ENCODE measurements around the gene LDLRAD3. TPM values are rescaled to one million over a fixed set of nuclear protein-coding genes. Genes with fewer than 3 reads are reported as not detected.

The LDLRAD3 gene
- total and polyA plus RNA-seq, 10 donors: 1.5 to 9.6 (median 8.1) TPM

DNA sequence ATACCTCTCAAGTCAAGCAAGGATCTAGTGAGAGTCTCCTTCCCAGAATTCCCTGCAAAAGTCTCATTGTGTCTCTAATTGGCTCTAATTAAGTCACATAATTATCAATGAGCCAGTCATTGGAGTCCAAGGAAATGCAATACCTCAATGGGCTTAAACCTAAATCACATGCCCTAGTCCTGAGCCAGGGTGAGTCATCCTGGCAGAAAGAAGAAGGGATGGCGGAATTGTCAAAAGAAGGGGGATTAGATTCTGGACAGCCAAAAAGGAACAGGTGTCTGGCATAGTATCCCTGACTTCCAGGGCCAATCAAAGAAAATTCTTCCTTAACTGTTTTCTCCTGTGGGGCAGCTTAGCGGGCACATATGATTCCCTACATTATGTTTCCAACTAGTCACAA, 25.1 kb upstream of the LDLRAD3 start:
- DNase-seq: no peak
- no peaks in the 10 kb centered on the region for H3K36me3 ChIP-seq
- WGBS, 5 donors: 89 to 94% (median 93%) methylated on average over 2 of the region's 2 CpGs

DNA sequence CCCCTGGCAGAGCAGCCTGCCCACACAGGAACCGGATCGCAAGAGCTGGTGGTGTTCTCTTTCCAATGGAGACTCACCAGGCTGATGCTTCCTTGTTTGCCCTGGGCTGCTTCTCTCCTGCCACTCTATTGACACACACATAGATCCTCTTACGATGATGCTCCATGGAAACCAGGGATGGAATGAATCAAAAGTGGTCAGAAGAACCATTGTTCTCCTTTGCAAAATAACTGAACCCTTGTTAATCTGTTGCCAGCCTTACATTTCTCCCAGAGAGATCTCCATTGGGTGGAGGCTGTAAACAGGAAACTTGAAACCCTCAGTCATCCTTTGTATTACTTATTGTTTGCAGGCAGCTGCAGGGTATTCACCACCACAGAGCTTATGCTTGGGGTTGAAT, 24.6 kb upstream of the LDLRAD3 start:
- WGBS, 5 donors: 69 to 84% (median 82%) methylated on average over 3 of the region's 3 CpGs
- intact Hi-C loops (cut with DNase I; ENCODE audit: low total_unique reads): loop anchor here (10.0 kb wide), 1 partner anchor 56 kb away; no protein-coding TSS in a partner anchor
- TF ChIP-seq POLR2A (IDR thresholded peaks at IDR 0.05) (no peak), CTCF (IDR thresholded peaks at IDR 0.05 in 8 of 11, conservative IDR thresholded peaks at IDR 0.05 in 3 of 11) (no peak), POLR2AphosphoS5 (IDR thresholded peaks at IDR 0.05) (no peak)
- DNase-seq: no peak
- Histone ChIP-seq H3K4me3 (no peak overlapping the region), H3K36me3 (no peaks in the 10 kb centered on the region), H3K27ac (no peak overlapping the region), H3K9me3 (no peaks in the 10 kb centered on the region), H3K27me3 (replicated peaks in 1 of 7) (peaks cover 0 to 13% (median 0%) of the 10 kb centered on the region in 7 donors), H3K4me1 (peaks cover 0 to 12% (median 5%) of the 10 kb centered on the region in 6 donors)

More for the DNA sequence above, 25.1 kb upstream of the LDLRAD3 start:
- H3K4me1 ChIP-seq: peaks cover 0 to 10% (median 5%) of the 10 kb centered on the region in 6 donors
- H3K4me3 ChIP-seq: no peak overlapping the region
- no peaks in the 10 kb centered on the region for H3K9me3 ChIP-seq
- no peak for TF ChIP-seq CTCF (IDR thresholded peaks at IDR 0.05 in 8 of 11, conservative IDR thresholded peaks at IDR 0.05 in 3 of 11)
- no peak for TF ChIP-seq POLR2AphosphoS5 (IDR thresholded peaks at IDR 0.05)
- no peak for TF ChIP-seq POLR2A (IDR thresholded peaks at IDR 0.05)
- intact Hi-C loops (cut with DNase I; ENCODE audit: low total_unique reads): loop anchor here (10.0 kb wide), 1 partner anchor 56 kb away; no protein-coding TSS in a partner anchor
- H3K27ac ChIP-seq: no peak overlapping the region
- peaks cover 0 to 17% (median 0%) of the 10 kb centered on the region in 7 donors for H3K27me3 ChIP-seq (replicated peaks in 1 of 7)

GRCh38 chr11:35923452-35923851, 20.4 kb upstream of the LDLRAD3 start:
- WGBS, 5 donors: 11 to 33% (median 18%) methylated on average over 4 of the region's 4 CpGs
- peaks cover 0 to 10% (median 0%) of the 10 kb centered on the region in 7 donors for H3K27me3 ChIP-seq (replicated peaks in 1 of 7)

More at GRCh38 chr11:35923452-35923851, 20.4 kb upstream of the LDLRAD3 start:
- peak overlapping the region in 3 of 8 donors; percentile 0 to 21 (median 17) for H3K27ac ChIP-seq
- no peak for DNase-seq
- no peaks in the 10 kb centered on the region for H3K9me3 ChIP-seq
- H3K4me1 ChIP-seq: peaks cover 0 to 24% (median 10%) of the 10 kb centered on the region in 6 donors
- no peak for TF ChIP-seq POLR2A (IDR thresholded peaks at IDR 0.05)
- no peak for TF ChIP-seq POLR2AphosphoS5 (IDR thresholded peaks at IDR 0.05)
- TF ChIP-seq CTCF (IDR thresholded peaks at IDR 0.05 in 8 of 11, conservative IDR thresholded peaks at IDR 0.05 in 3 of 11): no peak
- intact Hi-C loops (cut with DNase I; ENCODE audit: low total_unique reads): no loop called here
- no peaks in the 10 kb centered on the region for H3K36me3 ChIP-seq
- no peak overlapping the region for H3K4me3 ChIP-seq

Measured in spleen (tissue), 11 donors.